K562 (cell line): ENCODE data around the gene ANXA3. TPM values are rescaled to one million over a fixed set of nuclear protein-coding genes. Genes with fewer than 3 reads are reported as not detected.

ENCODE experiments used
- ATAC-seq: fragments of 200-7000 bp; cut with Tn5 transposase; 3 replicates; pipeline ENCODE4 v1.9.1; 2020; ENCODE audit warnings: moderate library complexity
- BruUV-seq: library from RNA; stranded (reverse); fragments of 400-500 nt; replicated peaks from 2 replicates; lab custom pipeline; 2021; lab: Mats Ljungman, UMichigan
- CTCF ChIA-PET: fragments of 300-600 bp; formaldehyde crosslinking; extraction: SDS; loops from one replicate; lab custom pipeline; 2021; ENCODE audit warnings: low intra/inter-chr PET ratio; lab: Yijun Ruan, JAX
- POLR2A ChIA-PET: fragments of 300-600, 350-650 bp; sonication (Branson Sonifier 250); formaldehyde crosslinking; extraction: SDS; loops from one replicate; lab custom pipeline; 2021; ENCODE audit warnings: antibody characterized with exemption, inconsistent platforms; lab: Yijun Ruan, JAX
- DNase-seq, 4 experiments: peaks; one replicate each; pipeline versions ENCODE4 v3.0.0 to v3.0.0-alpha.2; 2011 to 2018; ENCODE audit warnings: low spot score in 3 of 4, mixed read lengths in 3 of 4; ENCODE audit errors: extremely low read depth in 1 of 4
- FAIRE-seq: peaks from 2 replicates; lab custom pipeline; 2011; peaks lifted over from hg19 to GRCh38; lab: Jason Lieb, UNC
- H2AFZ ChIP-seq: 2 replicates; pipeline ENCODE4 v1.6.0; 2011; ENCODE audit warnings: low read depth, low read length, control low read depth, inconsistent platforms
- H3K27ac ChIP-seq: fragments of 200-600 bp; 3 replicates; pipeline ENCODE4 v1.8.0; 2011; ENCODE audit warnings: low read depth, mild to moderate bottlenecking, control low read depth, inconsistent platforms, low read length, moderate library complexity, mixed read lengths; ENCODE audit errors: extremely low read depth
- H3K27me3 ChIP-seq, 2 experiments: fragments of 300-600 bp in 1 of 2; 2 replicates in 1 of 2; 3 replicates in 1 of 2; pipeline versions ENCODE4 v1.6.0 to v1.8.0; 2011; ENCODE audit warnings: inconsistent platforms in 2 of 2, low read length in 2 of 2, mild to moderate bottlenecking in 1 of 2, mixed read lengths in 1 of 2, moderate library complexity in 1 of 2; ENCODE audit not compliant: control insufficient read depth in 2 of 2, insufficient read depth in 2 of 2
- H3K36me3 ChIP-seq: fragments of 300-600 bp; 3 replicates; pipeline ENCODE4 v1.8.0; 2011; ENCODE audit warnings: mild to moderate bottlenecking, low read length, inconsistent platforms; ENCODE audit not compliant: control insufficient read depth, insufficient read depth
- H3K4me1 ChIP-seq, 2 experiments: fragments of 200-600 bp in 1 of 2; replicated peaks in 1 of 2; 2 replicates in 1 of 2; 3 replicates in 1 of 2; pipeline versions ENCODE4 v1.5.1 to v1.8.0; 2011; ENCODE audit warnings: inconsistent platforms in 2 of 2, low read length in 2 of 2, mild to moderate bottlenecking in 1 of 2, mixed read lengths in 1 of 2, moderate library complexity in 1 of 2; ENCODE audit not compliant: control insufficient read depth in 2 of 2, insufficient read depth in 2 of 2
- H3K4me2 ChIP-seq: 2 replicates; pipeline ENCODE4 v1.6.1; 2011; ENCODE audit warnings: low read length, control low read depth, inconsistent platforms, mixed read lengths; ENCODE audit not compliant: insufficient read depth
- H3K4me3 ChIP-seq: fragments of 200-600 bp; sonication (generic), shearing (Covaris generic); 2 replicates; pipeline ENCODE4 v1.5.1; 2016; ENCODE audit warnings: control low read depth, inconsistent platforms
- H3K79me2 ChIP-seq: fragments of 200-600 bp; 3 replicates; pipeline ENCODE4 v1.8.0; 2011; ENCODE audit warnings: low read length, inconsistent platforms; ENCODE audit not compliant: control insufficient read depth, insufficient read depth
- H3K9ac ChIP-seq, 2 experiments: 2 replicates each; pipeline versions ENCODE4 v1.6.0 to v1.6.1; 2011; ENCODE audit warnings: low read depth in 2 of 2, low read length in 2 of 2, control low read depth in 1 of 2, inconsistent platforms in 1 of 2, mild to moderate bottlenecking in 1 of 2, mixed read lengths in 1 of 2; ENCODE audit not compliant: insufficient read depth in 1 of 2
- H3K9me1 ChIP-seq: one replicate; pipeline ENCODE4 v1.6.0; 2011; ENCODE audit warnings: inconsistent platforms, mild to moderate bottlenecking, low read length, moderate library complexity; ENCODE audit not compliant: control insufficient read depth, insufficient read depth
- H3K9me3 ChIP-seq: replicated peaks from 2 replicates; pipeline ENCODE4 v1.5.1; 2011; ENCODE audit warnings: low read depth, low read length, inconsistent platforms; ENCODE audit not compliant: control insufficient read depth, insufficient read depth
- H4K20me1 ChIP-seq: replicated peaks from 2 replicates; pipeline ENCODE4 v1.6.1; 2011; ENCODE audit warnings: low read length, inconsistent platforms, mixed read lengths; ENCODE audit not compliant: control insufficient read depth, insufficient read depth
- ATF7 ChIP-seq: fragments of 450-650 bp; IDR thresholded peaks from 2 replicates; pipeline ENCODE4 v1.7.1; 2014; ENCODE audit warnings: mild to moderate bottlenecking, moderate library complexity
- CBFA2T3 ChIP-seq: fragments of 450-650 bp; IDR thresholded peaks from 2 replicates; pipeline ENCODE4 v1.6.1; 2017
- ELF2 ChIP-seq: fragments of 250-450 bp; sonication (Bioruptor Pico); IDR thresholded peaks from 2 replicates; pipeline ENCODE4 v1.5.0; 2021; ENCODE audit warnings: mild to moderate bottlenecking
- ETS1 ChIP-seq: conservative IDR thresholded peaks from 2 replicates; pipeline ENCODE4 v1.6.1; 2011; ENCODE audit warnings: low read depth, mild to moderate bottlenecking, low read length; ENCODE audit not compliant: control insufficient read depth
- MEIS2 ChIP-seq: fragments of 450-650 bp; IDR thresholded peaks from 2 replicates; pipeline ENCODE4 v1.6.1; 2014; ENCODE audit warnings: mild to moderate bottlenecking; ENCODE audit not compliant: partially characterized antibody
- NR2C2 ChIP-seq, 2 experiments: fragments of 200-800 bp in 1 of 2; sonication (Bioruptor generic) in 1 of 2; sonication (generic) in 1 of 2; formaldehyde crosslinking in 1 of 2; IDR thresholded peaks; 2 replicates each; pipeline versions ENCODE4 v1.6.1 to v1.8.0; 2016 to 2022; ENCODE audit warnings: mild to moderate bottlenecking in 1 of 2, missing compliant biosample characterization in 1 of 2, missing genetic modification characterization in 1 of 2, missing genetic modification reagents in 1 of 2
- PKNOX1 ChIP-seq: fragments of 450-650 bp; IDR thresholded peaks from 2 replicates; pipeline ENCODE4 v1.6.1; 2016
- SMAD2 ChIP-seq: fragments of 150-350 bp; IDR thresholded peaks from 2 replicates; pipeline ENCODE4 v1.6.1; 2014; ENCODE audit warnings: low read depth, mild to moderate bottlenecking, low read length
- STAT5A ChIP-seq: IDR thresholded peaks from 2 replicates; pipeline ENCODE4 v1.6.1; 2012; ENCODE audit warnings: low read length, inconsistent platforms, borderline replicate concordance
- TOE1 ChIP-seq, 2 experiments: fragments of 450-650 bp in 1 of 2; sonication (generic) in 1 of 2; formaldehyde crosslinking in 1 of 2; IDR thresholded peaks; 2 replicates each; pipeline versions ENCODE4 v1.7.1 to v1.8.0; 2016 to 2022; ENCODE audit warnings: borderline replicate concordance in 2 of 2, mild to moderate bottlenecking in 2 of 2, antibody characterized with exemption in 1 of 2, inconsistent platforms in 1 of 2, low read depth in 1 of 2, missing genetic modification reagents in 1 of 2, moderate library complexity in 1 of 2
- ZNF12 ChIP-seq: sonication (generic); formaldehyde crosslinking; IDR thresholded peaks from 2 replicates; pipeline ENCODE4 v1.4.0; 2020; ENCODE audit warnings: mild to moderate bottlenecking, missing genetic modification reagents
- ZNF140 ChIP-seq: fragments of 250-450 bp; sonication (Bioruptor Pico); IDR thresholded peaks from 2 replicates; pipeline ENCODE4 v1.8.0; 2021; ENCODE audit warnings: moderate library complexity, mild to moderate bottlenecking, inconsistent platforms
- ZNF57 ChIP-seq: fragments of 450-650 bp; formaldehyde crosslinking; IDR thresholded peaks from 2 replicates; pipeline ENCODE4 v1.4.0; 2020; ENCODE audit warnings: mild to moderate bottlenecking, moderate library complexity
- WGBS: fragments of 100-300 bp; shearing (Covaris generic); methylation state at CpG from one replicate; pipeline ENCODE4 v1.1.6; 2016; ENCODE audit warnings: low coverage, mixed read lengths; ENCODE audit not compliant: insufficient coverage; ENCODE audit errors: missing lambda C conversion rate; 5-methylcytosine and 5-hydroxymethylcytosine counted together
- in situ Hi-C: fragments of 300-500 bp; cut with MboI; formaldehyde crosslinking; loops from 4 replicates; pipeline ENCODE4 v1.15.0; 2018; ENCODE audit warnings: inconsistent platforms, mixed read lengths
- intact Hi-C: fragments of 100-400 bp; cut with micrococcal nuclease; formaldehyde crosslinking; loops from 2 replicates; pipeline ENCODE4 v1.14.2; 2022
- polyA plus RNA-seq, 8 experiments: library from polyadenylated mRNA; depleted of rRNA in 4 of 8; stranded (reverse) in 5 of 8; unstranded in 3 of 8; fragments of >200 nt; fragmentation: Nextera tagmentation in 2 of 8; fragmentation: Illumina TruSeq in 1 of 8; extraction: Ambion mirVana in 2 of 8; extraction: Trizol in 1 of 8; gene quantifications; 2 replicates each; pipeline versions ENCODE4 v1.2.1 to v1.2.3, GENCODE V29; 2011 to 2014; ENCODE audit warnings: inconsistent platforms in 1 of 8, missing spikeins in 1 of 8
- total RNA-seq, 7 experiments: library from RNA; depleted of rRNA in 6 of 7; stranded (reverse); fragments of >200 nt in 6 of 7; fragmentation: Illumina TruSeq in 2 of 7; extraction: Trizol in 2 of 7; gene quantifications; 2 replicates each; pipeline versions ENCODE4 v1.2.1 to v1.2.3, GENCODE V29; 2011 to 2021; ENCODE audit warnings: low replicate concordance in 1 of 7

ANXA3 gene
- total and polyA plus RNA-seq, 9 of the 15 experiments (the other 6 are each of a cell fraction or from before 2014, with no cell fraction given), result 6.3 to 15.5 (median 9.8) TPM

- TF ChIP-seq ETS1, result no peak
- TF ChIP-seq MEIS2, result peak; percentile 35
- Histone ChIP-seq H3K27me3 (no peaks in the 10 kb centered on the region), H3K4me1 (peaks cover 9 to 30% of the 10 kb centered on the region in 2 experiments), H3K9ac (no peak overlapping the region), H3K4me2 (no peak overlapping the region), H3K27ac (no peak overlapping the region), H3K36me3 (no peaks in the 10 kb centered on the region), H3K9me1 (no peaks in the 10 kb centered on the region), H2AFZ (no peak overlapping the region), H4K20me1 (no peaks in the 10 kb centered on the region), H3K9me3 (no peaks in the 10 kb centered on the region), H3K4me3 (no peak overlapping the region), H3K79me2 (no peaks in the 10 kb centered on the region)
- CTCF ChIA-PET, result no interaction called here
- 45% methylated on average over 1 of the region's 1 CpG for WGBS
- DNase-seq (no peak), FAIRE-seq (no peak), ATAC-seq (no peak)
- BruUV-seq, result no TSS peak
- intact Hi-C loops, result no loop called here
- POLR2A ChIA-PET, result interaction anchor here (0.6 kb wide), 1 partner anchor 117 kb away, joined by 3 read pairs; no protein-coding TSS in a partner anchor
- in situ Hi-C loops, result no loop called here
These were observed 89.1 kb downstream of the ANXA3 start for GRCh38 chr4:78640714-78641113.

- peak; percentile 80 for FAIRE-seq
- CTCF ChIA-PET, result no interaction called here
- no peak for TF ChIP-seq STAT5A
- no peak for TF ChIP-seq ELF2 (CRISPR knock-in tag)
- no peak for TF ChIP-seq ZNF12 (CRISPR knock-in tag)
- TF ChIP-seq PKNOX1, result peak; percentile 36; the same call in 1 of the 2 replicates
- no peak for TF ChIP-seq TOE1 (IDR thresholded peaks at IDR 0.05; ENCODE audit: borderline replicate concordance)
- no peak for TF ChIP-seq TOE1 (CRISPR knock-in tag; IDR thresholded peaks at IDR 0.05; ENCODE audit: borderline replicate concordance, low read depth)
- TF ChIP-seq CBFA2T3, result peak; percentile 46; the same call in 1 of the 2 replicates
- TF ChIP-seq ZNF57 (CRISPR knock-in tag), result no peak
- TF ChIP-seq ZNF140 (CRISPR knock-in tag), result no peak
- no peak for TF ChIP-seq NR2C2 (CRISPR knock-in tag; IDR thresholded peaks at IDR 0.05)
- TF ChIP-seq NR2C2 (tag; IDR thresholded peaks at IDR 0.05), result peak; percentile 40; the same call in 1 of the 2 replicates
- no peak for TF ChIP-seq ATF7
- no peak for TF ChIP-seq SMAD2
These were observed 91.4 kb downstream of the ANXA3 start for GRCh38 chr4:78642934-78643333.

More at GRCh38 chr4:78642934-78643333, 91.4 kb downstream of the ANXA3 start:
- POLR2A ChIA-PET, result interaction anchor here (0.6 to 2.8 kb wide), 4 partner anchors 11 to 161 kb away, joined by 3 to 11 read pairs (median 4); no protein-coding TSS in a partner anchor
- Histone ChIP-seq H3K27ac (no peak overlapping the region), H4K20me1 (no peaks in the 10 kb centered on the region), H2AFZ (peak overlapping the region; percentile 44), H3K4me3 (no peak overlapping the region), H3K9me3 (no peaks in the 10 kb centered on the region), H3K79me2 (no peaks in the 10 kb centered on the region), H3K4me1 (peaks cover 20 to 40% of the 10 kb centered on the region in 2 experiments), H3K9me1 (no peaks in the 10 kb centered on the region), H3K36me3 (no peaks in the 10 kb centered on the region), H3K9ac (peak overlapping the region in 1 of 2 experiments; percentile 13; a peak in 1 of 4 replicates), H3K4me2 (peak overlapping the region; percentile 7; the same call in 1 of the 2 replicates), H3K27me3 (no peaks in the 10 kb centered on the region)
- WGBS, result 3% methylated on average over 2 of the region's 2 CpGs
- ATAC-seq (peak; percentile 65), DNase-seq (peak in 2 of 4 experiments; percentile 41 to 75)
- intact Hi-C loops (loop anchor here (2.0 kb wide), 1 partner anchor 30 kb away; no protein-coding TSS in a partner anchor), in situ Hi-C loops (no loop called here)
- no TSS peak for BruUV-seq
